ENCODE results near the gene SLC9A5.

Gene SLC9A5

DNA sequence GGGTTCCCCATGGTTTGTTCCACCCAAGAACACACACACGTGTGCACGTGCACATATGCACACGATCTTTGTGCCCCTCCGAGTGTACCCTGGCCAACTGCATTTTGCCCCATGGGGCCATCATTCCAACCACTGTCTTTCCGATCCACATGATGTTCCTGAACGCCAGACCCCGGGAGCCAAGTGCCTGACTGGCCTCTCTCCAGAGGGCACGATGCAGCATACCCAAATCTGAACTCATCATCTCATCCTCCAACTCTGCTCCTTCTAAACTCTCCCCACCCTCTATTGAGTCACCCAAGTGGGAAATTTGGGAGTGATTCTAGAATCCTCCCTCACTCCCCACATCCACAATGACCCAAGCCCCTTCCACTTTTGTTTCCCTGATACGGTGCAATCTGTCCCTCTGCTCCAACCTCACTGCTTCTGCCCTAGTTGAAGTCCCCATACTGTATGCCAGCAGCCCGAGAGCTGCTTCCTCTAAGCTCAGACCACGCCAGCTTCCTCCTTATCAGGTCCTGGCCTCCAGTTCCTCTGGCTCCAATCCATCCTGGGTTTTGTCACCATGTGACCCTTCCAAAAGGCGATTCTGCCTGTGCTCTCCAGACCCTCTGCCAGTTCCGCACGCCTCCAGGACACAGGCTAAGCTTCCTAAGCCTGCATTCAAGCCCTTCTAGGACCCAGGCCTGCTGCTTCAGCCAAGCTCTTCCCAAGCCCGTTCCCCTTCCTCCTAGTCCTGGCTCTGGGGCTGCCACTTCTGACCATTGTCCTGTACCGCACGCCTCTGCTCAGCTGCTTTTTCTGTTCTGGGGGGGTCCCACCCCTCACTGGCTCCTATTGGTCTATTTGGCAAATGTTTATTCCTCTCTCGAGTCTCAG lies 31.9 kb upstream of the SLC9A5 start:
- DNase-seq, result no peak

DNA sequence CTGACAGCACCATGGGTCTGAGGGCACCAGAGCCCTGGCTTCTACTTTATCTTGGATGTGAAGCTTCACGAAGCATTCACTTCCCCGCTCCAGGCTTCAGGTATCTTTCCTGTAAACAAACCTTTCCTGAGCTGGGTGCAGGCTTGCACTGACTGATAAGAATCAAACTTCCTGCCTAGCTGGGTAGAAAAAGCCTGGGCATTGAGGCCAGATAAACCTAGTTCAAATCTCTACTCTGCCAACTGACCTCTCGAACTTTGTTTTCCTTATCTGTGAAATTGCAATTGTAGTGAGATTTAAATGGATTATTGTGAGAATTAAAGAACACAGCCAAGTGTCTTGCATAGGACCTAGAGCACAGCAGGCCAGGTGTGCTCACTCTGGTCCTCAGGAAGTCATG lies 24.8 kb upstream of the SLC9A5 start:
- no peak for DNase-seq

DNA sequence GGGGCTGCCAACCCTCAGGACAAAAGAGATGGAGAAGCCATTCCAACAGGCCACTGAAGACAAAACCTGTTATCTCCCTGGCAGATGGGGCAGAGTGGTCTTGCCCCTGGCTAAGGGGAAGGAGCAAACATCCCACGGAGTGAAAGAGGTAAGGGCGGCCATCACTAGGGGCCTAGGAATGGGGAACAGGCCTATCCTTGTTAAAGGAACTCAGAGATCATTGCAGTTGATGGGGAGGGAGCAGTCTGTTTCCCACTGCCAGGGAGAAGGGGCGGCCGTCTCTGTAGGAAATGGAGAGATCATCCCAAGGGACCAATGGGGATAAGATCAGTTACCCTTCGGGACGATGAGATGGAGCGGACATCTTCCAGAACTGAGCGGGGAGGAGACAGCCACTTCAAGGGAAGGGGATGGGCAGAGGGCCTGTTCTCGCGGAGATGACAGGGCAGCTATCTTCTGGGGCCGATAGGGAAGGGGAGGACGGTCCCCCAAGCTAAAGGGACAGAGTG lies 22.4 kb upstream of the SLC9A5 start:
- DNase-seq, result no peak

DNA sequence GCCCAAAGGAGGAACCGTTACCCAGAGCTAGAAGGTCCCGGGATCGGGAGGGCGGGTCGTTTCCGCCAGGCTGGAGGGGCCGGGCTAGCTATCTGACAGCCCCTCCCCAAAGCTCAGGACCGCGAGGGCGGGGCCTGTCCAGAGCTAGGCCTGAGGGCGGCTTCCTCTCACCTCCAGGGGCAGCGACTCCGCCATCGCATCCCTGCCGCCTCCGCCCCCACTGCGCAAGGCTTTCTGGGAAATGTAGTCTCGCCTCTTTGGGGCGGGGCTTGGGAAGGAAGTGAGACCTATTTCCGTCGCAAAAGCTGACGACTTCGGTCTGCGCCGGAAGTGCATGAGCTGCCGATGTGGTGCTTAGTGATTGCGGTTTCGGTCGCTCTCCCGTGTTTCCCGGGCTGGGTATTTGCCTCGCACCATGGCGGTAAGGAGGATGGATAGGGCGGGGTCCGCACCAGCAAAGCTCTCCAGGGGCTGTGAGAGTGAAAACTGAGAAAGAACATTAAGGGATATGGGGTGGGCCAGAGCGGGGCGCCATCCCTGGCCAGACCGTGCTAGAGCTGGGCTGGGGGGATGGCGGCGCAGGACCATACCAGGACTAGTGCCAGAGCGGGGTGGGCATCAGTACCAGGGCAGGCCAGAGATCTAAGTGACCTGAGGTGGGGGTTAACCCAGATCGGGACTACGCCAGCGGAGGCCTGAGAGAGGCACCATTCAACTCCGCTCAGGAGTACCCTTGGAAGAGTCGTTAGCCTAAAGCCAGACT lies 21.8 kb upstream of the SLC9A5 start, which contains the start of gene TMEM208:
TMEM208 (plus strand) TSS at position 327 of the 763 bp plus-strand sequence; CDS start at position 416, 89 bp downstream.
- peak; percentile 97 to 99 for DNase-seq

DNA sequence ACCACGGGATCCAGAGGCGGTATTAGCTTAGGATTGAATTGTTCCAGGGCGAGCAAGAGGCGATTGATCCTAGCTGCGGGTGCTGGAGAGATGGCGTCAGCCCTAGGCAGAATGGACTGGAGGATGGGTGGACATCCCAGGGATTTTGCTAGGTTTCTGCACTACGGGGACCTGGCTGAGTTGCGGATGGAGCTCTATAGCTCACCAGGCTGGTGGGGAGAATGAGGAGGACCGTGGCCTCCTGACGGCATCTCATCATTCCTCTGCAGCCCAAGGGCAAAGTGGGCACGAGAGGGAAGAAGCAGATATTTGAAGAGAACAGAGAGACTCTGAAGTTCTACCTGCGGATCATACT lies 21.2 kb upstream of the SLC9A5 start:
- no peak for DNase-seq

DNA sequence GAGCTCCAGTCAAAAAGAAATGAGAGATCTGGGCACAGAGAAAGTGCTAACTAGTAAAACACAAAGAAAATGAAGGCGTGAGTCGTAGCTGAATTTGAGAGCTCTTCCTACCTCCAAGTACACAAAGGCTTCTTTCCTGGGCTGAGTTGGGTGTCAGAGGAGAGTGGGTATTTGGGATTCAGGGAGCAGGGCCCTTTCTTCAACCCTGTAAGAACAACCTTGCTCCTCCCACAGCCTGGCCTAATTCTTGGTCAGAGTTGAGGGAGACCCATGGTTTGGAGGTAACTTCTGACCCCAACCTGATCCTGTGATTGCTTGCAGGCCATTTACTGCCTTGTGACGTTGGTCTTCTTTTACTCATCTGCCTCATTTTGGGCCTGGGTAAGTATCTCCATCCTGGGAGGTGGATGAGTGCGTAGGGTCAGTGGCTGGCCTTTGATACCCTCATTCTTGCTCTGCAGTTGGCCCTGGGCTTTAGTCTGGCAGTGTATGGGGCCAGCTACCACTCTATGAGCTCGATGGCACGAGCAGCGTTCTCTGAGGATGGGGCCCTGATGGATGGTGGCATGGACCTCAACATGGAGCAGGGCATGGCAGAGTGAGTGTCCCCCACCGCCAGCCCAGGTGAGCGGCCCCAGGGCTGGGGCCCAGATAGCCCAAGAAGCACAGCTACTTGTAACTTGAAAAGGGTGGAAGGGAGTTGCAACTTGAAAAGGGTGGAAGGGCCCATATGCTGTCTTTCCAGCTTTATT lies 20.6 kb upstream of the SLC9A5 start:
- no peak for DNase-seq

DNA sequence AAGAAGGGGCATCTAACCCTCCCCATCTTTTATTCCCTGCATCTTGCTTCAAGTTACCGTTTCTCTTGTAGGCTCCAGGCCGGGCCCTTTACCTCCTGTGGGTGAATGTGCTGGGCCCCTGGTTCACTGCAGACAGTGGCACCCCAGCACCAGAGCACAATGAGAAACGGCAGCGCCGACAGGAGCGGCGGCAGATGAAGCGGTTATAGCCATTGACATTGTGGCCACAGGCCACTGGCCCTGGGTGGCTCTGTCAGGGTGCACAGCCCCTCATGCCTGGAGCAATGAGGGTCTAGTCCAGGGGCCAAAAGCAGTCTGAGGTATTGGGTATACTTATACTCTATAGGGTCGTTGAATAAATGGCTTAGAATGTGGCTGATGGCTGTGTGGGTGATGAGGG lies 19.9 kb upstream of the SLC9A5 start:
- DNase-seq, result no peak

DNA sequence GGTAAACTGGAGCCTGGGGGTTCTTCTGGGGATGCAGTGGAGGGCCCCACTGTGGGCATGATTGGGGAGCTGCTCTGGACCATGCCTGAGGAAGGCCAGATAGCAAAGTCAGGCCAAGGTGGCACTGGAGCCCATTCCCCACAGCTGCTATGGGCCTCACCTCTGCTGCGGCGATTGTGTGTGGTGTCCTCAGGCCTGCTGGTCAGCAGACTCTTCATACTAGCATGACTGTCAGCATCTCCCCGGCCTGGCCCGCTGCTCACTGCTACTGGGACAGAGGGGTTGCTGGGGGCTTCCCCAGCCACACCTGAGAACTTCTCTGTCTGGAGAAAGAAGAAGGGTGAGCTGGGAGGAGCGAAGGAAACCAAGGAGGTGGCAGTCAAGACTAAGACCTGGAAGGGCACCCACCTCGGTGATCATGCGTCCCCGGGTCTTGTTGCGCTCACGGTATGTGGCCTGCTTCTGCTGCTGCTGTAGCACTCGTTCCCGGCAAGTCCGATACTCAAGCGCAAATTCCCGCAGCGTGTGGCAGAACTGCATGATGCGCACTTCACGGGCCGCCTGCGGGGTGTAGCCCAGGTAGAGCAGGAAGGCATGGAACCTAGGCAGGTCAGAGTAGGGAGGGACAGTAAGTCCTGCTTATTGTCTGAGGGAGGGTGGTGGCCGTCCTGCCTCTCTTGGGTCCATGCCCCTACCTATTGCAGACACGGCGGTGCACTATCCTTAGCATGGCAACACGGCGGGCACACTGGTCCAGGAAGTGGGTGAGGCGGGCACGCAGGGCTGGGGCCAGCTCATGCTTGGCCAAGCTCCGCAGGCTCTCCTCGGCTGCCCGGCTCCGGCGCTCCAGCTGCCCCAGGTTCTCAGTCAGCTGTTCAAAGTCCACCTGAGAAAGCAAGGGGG lies 18.6 kb upstream of the SLC9A5 start:
- DNase-seq, result no peak

DNA sequence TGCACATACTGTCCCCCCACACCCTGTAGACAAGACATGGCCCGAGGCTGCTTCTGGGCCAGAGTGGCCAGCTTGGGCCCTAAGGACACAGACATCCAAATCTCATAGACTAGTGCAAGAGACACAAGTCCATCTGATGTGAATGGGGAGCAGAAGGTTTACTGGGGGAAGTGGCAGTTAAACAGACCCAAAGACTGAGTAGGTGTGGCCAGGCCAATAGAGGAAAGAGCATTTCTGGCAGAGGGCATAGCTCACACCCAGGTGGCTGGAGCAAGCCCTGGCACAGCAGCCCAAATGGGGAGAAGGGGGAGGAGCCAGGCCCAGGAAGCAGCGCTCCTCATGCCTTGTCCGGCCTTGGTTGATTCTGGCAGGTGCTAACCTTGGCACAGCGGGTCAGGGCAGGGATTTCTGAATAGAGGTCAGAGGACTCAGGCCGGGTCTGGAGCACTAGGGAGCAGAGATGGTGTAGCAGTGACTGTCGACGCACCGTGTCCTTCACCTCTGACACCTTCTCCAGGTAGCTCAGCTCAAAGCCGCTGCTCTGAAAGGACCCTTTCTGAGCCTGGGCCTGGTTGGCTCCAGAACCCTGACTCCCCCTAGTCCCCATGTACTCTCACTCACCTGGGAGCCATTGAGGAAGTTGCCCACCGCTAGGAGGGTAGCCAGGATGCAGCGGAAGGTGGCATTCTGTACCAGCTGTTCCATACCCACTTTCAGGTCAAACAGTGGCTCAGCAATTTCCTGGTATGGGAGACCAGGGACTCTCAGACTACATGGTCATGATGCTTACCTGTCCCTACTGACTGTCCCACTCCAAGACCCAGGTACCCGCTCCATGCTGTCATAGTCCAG lies 17.7 kb upstream of the SLC9A5 start:
- no peak for DNase-seq

DNA sequence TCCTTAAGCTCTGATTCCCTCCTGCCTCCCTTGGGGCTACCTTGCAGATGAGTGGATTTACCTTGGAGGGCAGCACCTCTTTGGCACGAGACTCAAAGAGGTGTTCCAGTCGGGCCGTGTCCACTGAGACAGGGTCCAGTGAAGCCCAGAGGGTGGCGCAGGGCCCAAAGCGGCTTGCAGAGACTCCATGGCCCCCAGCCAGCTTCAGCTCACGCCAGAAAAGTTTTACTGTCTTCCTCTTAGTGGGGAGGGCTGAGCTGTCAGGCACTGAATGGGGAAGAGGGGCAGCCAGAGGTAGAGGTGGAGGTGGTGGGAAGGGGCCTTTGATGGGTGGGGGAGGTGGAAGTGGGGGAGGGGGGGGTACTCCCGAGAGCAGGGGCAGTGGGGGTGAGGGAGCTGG lies 15.2 kb upstream of the SLC9A5 start:
- no peak for DNase-seq

DNA sequence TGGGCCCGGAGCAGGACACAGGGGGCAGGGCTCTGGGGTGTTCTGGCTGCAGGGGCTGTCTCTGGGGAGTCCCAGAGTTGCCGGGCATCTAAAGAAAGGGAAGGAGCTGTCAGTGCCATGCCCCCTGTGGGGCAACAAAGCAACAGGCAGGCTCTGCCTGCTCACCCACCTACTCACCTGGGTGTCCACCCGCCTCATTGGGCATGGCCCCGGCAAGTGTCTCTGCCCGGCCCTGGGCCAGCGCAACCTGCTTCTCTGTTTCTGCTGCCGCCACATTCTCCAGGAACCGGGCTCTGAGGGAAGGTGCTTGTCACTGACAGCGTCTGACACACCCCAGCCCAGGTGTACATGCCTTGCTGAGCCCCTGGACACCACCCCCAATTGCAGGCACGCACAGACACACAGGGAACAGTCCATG lies 14.6 kb upstream of the SLC9A5 start:
- DNase-seq, result no peak

DNA sequence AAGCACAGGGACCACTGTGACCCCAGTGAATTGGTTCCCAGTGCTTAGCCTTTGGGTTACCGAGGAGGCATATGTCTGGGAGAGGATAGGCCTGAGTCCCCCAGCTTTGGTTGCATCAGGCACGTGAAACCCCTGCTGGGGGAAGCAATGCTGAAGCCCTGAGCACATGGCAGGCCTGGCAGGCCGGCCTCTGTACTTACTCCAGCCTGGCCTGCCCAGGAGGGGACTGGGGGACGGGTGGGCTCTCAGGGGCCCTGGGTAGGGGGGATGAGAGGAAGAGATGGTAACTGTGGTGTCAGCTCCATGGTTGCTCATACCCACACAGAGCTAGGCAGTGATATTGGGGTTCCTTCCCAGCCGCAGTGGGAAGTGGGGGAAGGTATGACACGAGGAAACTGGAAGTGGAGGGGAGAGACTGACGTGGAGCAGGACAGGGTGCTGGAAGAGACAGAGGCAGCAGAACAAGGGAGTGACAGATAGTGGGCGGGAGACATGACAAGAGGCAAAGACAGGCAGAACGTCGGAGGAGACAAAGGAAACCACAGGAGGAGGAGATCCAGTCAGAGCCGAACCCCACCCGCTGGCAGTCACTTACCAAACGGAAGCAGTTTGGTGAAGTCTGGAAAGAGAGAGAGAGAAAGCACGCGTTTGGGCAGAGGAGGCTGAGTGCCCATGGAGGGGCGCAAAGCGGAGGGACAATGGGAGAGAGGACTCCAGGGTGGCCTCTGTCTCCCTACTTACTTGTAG lies 12.8 kb upstream of the SLC9A5 start:
- peak; percentile 28 to 77 for DNase-seq

DNA sequence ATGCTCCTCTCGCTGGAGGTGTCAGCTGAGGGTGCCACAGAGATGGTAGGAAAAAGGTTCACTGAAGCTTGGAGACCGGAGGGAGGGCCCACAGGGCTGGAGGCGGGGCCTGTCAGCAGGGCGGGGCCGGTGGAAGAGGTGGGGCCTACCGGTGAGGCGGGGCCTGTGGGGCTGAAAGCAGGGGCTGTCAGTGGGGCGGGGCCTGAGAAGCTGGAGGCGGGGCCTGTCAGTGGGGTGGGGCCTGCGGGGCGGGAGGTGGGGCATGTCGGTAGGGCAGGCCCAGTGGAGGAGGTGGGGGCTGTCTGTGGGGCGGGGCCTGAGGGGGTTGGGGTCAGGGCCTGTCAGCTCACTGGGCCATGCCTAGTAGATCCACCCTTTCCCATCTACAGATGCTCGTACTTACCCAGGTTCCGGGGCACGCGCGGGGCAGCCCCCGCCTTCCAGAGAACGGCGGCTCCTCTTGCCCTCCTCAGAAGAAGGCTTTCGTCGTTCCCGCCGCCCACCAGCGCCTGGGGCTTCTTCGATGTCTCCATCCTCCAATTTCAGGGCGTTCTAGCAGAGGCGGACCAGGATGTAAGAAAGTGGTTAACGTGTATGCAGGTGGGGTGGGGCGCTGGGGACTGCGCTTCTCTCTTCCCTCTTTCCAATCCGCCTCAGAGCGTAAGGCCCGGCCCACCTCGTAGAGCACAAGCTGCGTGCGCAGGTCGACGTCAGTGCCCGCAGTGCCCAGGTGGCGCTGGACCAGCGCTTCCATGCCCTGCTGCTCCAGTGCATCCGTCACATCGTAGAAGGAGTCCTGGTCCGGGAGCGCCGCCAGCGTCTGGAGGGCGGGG lies 12.0 kb upstream of the SLC9A5 start:
- DNase-seq, result peak; percentile 69 to 87

DNA sequence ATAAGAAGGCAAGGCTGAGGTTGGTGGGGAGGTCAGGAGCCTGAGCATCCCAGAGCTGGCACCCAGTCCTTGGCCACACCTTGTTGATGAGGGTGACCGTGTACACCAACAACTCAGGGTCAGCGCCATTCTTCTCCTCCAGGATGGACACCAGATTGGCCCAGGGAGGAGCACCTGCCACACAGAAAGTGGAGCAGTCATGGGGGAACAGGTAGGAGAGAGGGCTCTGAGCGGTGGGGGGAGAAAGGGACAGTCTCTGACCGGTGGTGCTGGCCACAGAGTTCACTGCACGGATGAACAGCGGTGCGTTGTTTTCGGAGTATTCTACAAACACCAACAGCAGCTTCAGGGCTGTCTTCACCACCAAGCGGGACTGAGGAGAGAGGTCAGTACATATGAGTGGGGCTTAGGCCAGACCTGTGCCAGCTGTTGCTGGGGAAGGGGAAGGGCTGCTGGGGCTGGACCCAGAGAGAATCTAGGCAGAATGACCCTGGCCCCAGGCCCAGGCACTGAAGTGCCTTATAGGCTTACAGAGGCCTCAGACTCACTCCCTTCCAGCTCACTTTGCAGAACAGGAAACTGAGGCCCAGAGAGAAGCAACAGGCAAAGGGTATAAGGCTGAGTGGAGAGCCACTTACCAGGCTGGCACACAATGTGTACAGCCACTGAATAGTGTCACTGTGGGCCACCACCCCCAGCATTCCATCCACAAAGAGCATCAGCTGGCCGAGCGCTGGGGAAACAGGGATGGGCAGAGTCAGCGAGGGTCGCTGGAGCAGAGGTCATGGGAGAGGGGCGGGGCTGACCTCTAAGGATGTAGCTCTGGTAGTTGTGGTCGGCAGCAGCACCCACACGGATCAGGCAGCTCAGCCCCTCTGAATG lies 11.1 kb upstream of the SLC9A5 start:
- no peak for DNase-seq

DNA sequence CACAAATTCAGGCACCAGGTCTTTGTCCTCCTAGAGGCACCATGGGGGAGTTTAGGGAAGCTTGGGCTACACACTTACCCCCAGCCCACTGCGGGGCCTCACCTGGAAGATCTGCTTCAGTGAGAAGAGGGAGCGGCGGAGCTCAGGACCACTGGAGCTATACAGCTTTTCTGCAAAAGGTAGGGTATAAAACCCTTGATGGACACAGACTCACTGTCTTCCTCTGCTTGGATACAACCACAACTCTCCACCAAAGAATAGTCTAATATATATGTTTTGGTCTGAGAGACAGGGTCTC lies 10.6 kb upstream of the SLC9A5 start:
- DNase-seq, result no peak

DNA sequence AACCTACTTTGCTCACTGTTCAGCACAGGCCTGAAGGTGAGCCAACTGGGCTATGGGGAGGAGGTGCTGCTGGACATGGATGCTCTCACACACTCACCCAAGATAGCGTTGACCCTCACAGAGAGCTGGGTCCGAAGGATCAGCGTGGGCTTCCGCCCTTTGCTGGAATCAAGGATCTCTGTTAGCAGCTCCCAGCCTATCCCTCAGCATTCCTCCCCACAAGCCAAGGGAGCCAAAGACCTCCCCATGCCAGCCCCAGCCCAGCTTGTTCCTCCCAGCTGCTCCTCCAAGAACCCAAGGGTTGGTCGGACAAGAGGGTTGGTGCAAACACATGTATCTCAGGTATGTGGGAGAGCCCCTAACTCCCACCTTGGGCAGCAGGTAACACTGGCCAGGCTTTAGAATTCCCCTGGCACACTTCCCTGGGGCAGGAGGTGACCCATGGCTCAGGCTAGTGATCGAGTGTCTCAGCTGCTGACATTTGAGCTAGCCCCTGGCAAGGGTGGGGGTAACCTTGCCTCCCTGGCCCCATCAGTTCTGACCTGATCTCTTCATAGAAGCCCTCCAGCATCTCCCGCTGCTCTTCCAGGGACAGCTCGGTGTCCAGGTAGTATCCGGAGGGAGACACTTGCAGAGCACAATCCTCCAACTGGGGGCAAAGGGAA lies 9.8 kb upstream of the SLC9A5 start:
- DNase-seq, result no peak

DNA sequence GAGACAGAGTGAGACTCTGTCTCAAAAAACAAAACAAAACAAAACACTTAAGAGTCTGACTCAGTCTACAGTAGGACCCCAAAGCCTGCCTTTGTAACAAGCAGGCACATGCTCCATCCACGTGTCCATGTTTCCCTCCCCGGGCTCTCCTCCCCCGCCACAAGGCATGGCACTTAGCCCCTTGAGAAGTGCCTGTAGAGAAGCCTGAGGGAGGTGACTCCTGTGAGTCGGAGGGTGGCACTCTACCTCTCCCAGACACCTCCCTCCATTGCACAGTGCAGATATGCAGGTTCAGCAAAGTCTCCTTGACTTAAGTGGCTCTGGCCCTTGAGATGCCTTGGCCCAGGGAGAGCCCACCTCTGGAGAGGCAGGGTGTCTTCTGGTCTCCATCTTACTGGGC lies 8.3 kb upstream of the SLC9A5 start:
- DNase-seq, result no peak
